Activated T-cell treated with anti-CD3 and anti-CD28 coated beads, Interleukin-2, amount 50 U/mL, for 72 hours (primary cell): Measurements from ENCODE around the gene RBM27. TPM values are rescaled to one million over a fixed set of nuclear protein-coding genes. Genes with fewer than 3 reads are reported as not detected.

Experiments
- ATAC-seq, 2 donors: fragments of 150-1000 bp; cut with Tn5 transposase; replicated peaks in 1 of 2; 2 replicates each; pipeline ENCODE4 v1.10.0; 2021; ENCODE audit warnings: moderate library complexity in 2 of 2, mild to moderate bottlenecking in 1 of 2
- DNase-seq, 2 donors: peaks; one replicate each; pipeline ENCODE4 v3.0.0; 2021 to 2022; ENCODE audit warnings: mixed read lengths in 1 of 2
- H3K27ac Mint-ChIP-seq: one replicate; pipeline ENCODE4 v1.8.0; 2022; ENCODE audit warnings: mild to moderate bottlenecking, moderate library complexity, mixed read lengths
- H3K27me3 Mint-ChIP-seq: one replicate; pipeline ENCODE4 v1.8.0; 2022; ENCODE audit warnings: low read depth, mixed read lengths
- H3K36me3 Mint-ChIP-seq, 2 donors: one replicate each; pipeline ENCODE4 v1.8.0; 2022; ENCODE audit warnings: mixed read lengths in 2 of 2, mild to moderate bottlenecking in 1 of 2; ENCODE audit not compliant: insufficient read depth in 2 of 2
- H3K4me1 Mint-ChIP-seq: one replicate; pipeline ENCODE4 v1.8.0; 2022; ENCODE audit warnings: low read depth, mixed read lengths
- H3K4me3 Mint-ChIP-seq, 2 donors: one replicate each; pipeline ENCODE4 v1.8.0; 2022; ENCODE audit warnings: mild to moderate bottlenecking in 2 of 2, mixed read lengths in 2 of 2, moderate library complexity in 2 of 2
- H3K9me3 Mint-ChIP-seq, 2 donors: one replicate each; pipeline ENCODE4 v1.8.0; 2022; ENCODE audit warnings: mixed read lengths in 2 of 2
- total RNA-seq, 2 donors: library from RNA; stranded (reverse); gene quantifications; one replicate each; pipeline ENCODE4 v1.2.3, GENCODE V29; 2022

RBM27 gene
- total RNA-seq, 2 donors from 2014 or later = 24.3 to 24.7 TPM

GRCh38 chr5:146249801-146250200 lies 46.4 kb downstream of the RBM27 start:
- no peak for DNase-seq
- Mint-ChIP-seq H3K4me3 (no peak overlapping the region), H3K27ac (no peak overlapping the region), H3K9me3 (no peaks in the 10 kb centered on the region), H3K27me3 (no peaks in the 10 kb centered on the region), H3K4me1 (peaks cover 15% of the 10 kb centered on the region), H3K36me3 (peaks cover 0 to 19% of the 10 kb centered on the region in 2 donors)
- no peak for ATAC-seq

Other genes starting within 250 kb of the RBM27 start
- 1 to 10 TPM in 1 of 2 donors, under 1 TPM in 1; 0.42 to 1.4 TPM for gene PLAC8L1, start 98.0 kb upstream of the RBM27 start, total RNA-seq
- 100 to 1,000 TPM; 150 to 191 TPM for gene LARS1, start 21.0 kb upstream of the RBM27 start, total RNA-seq
- not detected for gene POU4F3, start 135.2 kb downstream of the RBM27 start, total RNA-seq
- 10 to 100 TPM; 84.5 to 94.1 TPM for gene TCERG1, start 243.7 kb downstream of the RBM27 start, total RNA-seq